Transverse colon (tissue), 4 donors: ENCODE results near the gene EPGN. TPM values are rescaled to one million over a fixed set of nuclear protein-coding genes. Genes with fewer than 3 reads are reported as not detected.
A peak's percentile ranks its signal among the peaks of the same experiment; 100 is the strongest.

ENCODE experiments used
- DNase-seq: peaks from one replicate; pipeline ENCODE4 v3.0.0-alpha.2; 2019
- H3K27ac ChIP-seq, 4 donors: fragments of 200-600 bp; sonication (generic); 2 replicates each; pipeline ENCODE4 v1.5.1; 2016 to 2018; ENCODE audit warnings: inconsistent platforms in 4 of 4
- H3K27me3 ChIP-seq: fragments of 200-600 bp; sonication (generic); 2 replicates; pipeline ENCODE4 v1.5.1; 2017; ENCODE audit warnings: inconsistent platforms
- H3K36me3 ChIP-seq, 4 donors: fragments of 200-600 bp; sonication (generic); 2 replicates each; pipeline ENCODE4 v1.5.1; 2017 to 2019; ENCODE audit warnings: inconsistent platforms in 4 of 4
- H3K4me1 ChIP-seq, 4 donors: fragments of 200-600 bp; sonication (generic); 2 replicates each; pipeline ENCODE4 v1.5.1; 2017 to 2020; ENCODE audit warnings: inconsistent platforms in 4 of 4
- H3K4me3 ChIP-seq, 4 donors: fragments of 200-600 bp; sonication (generic); 1 replicate in 1 of 4; 2 replicates in 3 of 4; pipeline versions ENCODE4 v1.5.1 to v1.6.1; 2017 to 2019; ENCODE audit warnings: inconsistent platforms in 4 of 4
- H3K9me3 ChIP-seq, 2 donors: fragments of 200-600 bp; sonication (generic); 2 replicates each; pipeline ENCODE4 v1.5.1; 2017 to 2019; ENCODE audit warnings: inconsistent platforms in 2 of 2
- CTCF ChIP-seq, 5 experiments: fragments of 200-600 bp in 3 of 5; fragments of 450-650 bp in 2 of 5; sonication (generic) in 3 of 5; IDR thresholded peaks; 1 replicate in 2 of 5; 2 replicates in 3 of 5; pipeline ENCODE4 v1.5.1; 2016 to 2017; ENCODE audit warnings: antibody characterized with exemption in 5 of 5, inconsistent platforms in 3 of 5, mild to moderate bottlenecking in 2 of 5, moderate library complexity in 1 of 5
- EP300 ChIP-seq: sonication (generic); formaldehyde crosslinking; IDR thresholded peaks from one replicate; pipeline ENCODE4 v1.6.1; 2017; ENCODE audit warnings: antibody characterized with exemption, low read depth
- POLR2A ChIP-seq: fragments of 450-650 bp; IDR thresholded peaks from one replicate; pipeline ENCODE4 v1.6.1; 2016; ENCODE audit warnings: antibody characterized with exemption, mild to moderate bottlenecking, moderate library complexity
- POLR2AphosphoS5 ChIP-seq, 3 donors: sonication (generic); formaldehyde crosslinking; IDR thresholded peaks; one replicate each; pipeline ENCODE4 v1.6.1; 2016; ENCODE audit warnings: antibody characterized with exemption in 3 of 3
- WGBS, 2 donors: methylation state at CpG; one replicate each; pipeline ENCODE4 v1.1.5; 2018; ENCODE audit warnings: low coverage in 1 of 2; 5-methylcytosine and 5-hydroxymethylcytosine counted together
- in situ Hi-C, 4 donors: fragments of 200-750 bp; cut with MboI; loops; one replicate each; pipeline versions ENCODE4 v1.15.0 to v1.15.1; 2017; ENCODE audit warnings: low sequenced_read_pairs in 3 of 4, low pct_ligation_motif_present in 1 of 4, low pct_unique_long_range_greater_than_20kb in 1 of 4
- intact Hi-C: fragments of 100-400 bp; cut with DNase I; formaldehyde crosslinking; loops from one replicate; pipeline ENCODE4 v1.15.1; 2023; ENCODE audit warnings: low total_unique reads
- total RNA-seq, 4 donors: library from RNA; depleted of rRNA; stranded (reverse); fragments of >200 nt; gene quantifications; one replicate each; pipeline ENCODE4 v1.1.0, GENCODE V29; 2016

EPGN gene
- total RNA-seq, 4 donors from 2014 or later, result not detected

GRCh38 chr4:74364256-74364651 lies 56.0 kb downstream of the EPGN start:
- no peak overlapping the region for H3K4me3 ChIP-seq
- H3K27me3 ChIP-seq, result peaks cover 14% of the 10 kb centered on the region
- in situ Hi-C loops (no loop called here), intact Hi-C loops (no loop called here)
- no peaks in the 10 kb centered on the region for H3K36me3 ChIP-seq
- H3K27ac ChIP-seq, result no peak overlapping the region
- peaks cover 0 to 38% (median 13%) of the 10 kb centered on the region in 4 donors for H3K4me1 ChIP-seq
- TF ChIP-seq CTCF (IDR thresholded peaks at IDR 0.05) (no peak), POLR2AphosphoS5 (IDR thresholded peaks at IDR 0.05) (no peak), EP300 (no peak), POLR2A (no peak)
- no peak for DNase-seq
- H3K9me3 ChIP-seq, result no peaks in the 10 kb centered on the region
- WGBS, 2 donors, result 54 to 69% methylated on average over 8 of the region's 8 CpGs

- 33 to 80% methylated on average over 2 to 21 of the region's 40 CpGs for WGBS, 2 donors
- TF ChIP-seq POLR2AphosphoS5 (IDR thresholded peaks at IDR 0.05), result peak in 1 of 3 donors; percentile 20
- no peak for TF ChIP-seq CTCF (IDR thresholded peaks at IDR 0.05)
- no peak for TF ChIP-seq EP300
- TF ChIP-seq POLR2A, result no peak
Measured at GRCh38 chr4:74364652-74365491, 56.6 kb downstream of the EPGN start, which contains the start of gene EREG. Gene EREG (plus strand): TSS chr4:74365145. CDS start chr4:74365309, 164 bp downstream.

GRCh38 chr4:74365761-74366160 lies 57.5 kb downstream of the EPGN start:
- Histone ChIP-seq H3K4me1 (peaks cover 0 to 38% (median 13%) of the 10 kb centered on the region in 4 donors), H3K27me3 (peaks cover 14% of the 10 kb centered on the region), H3K4me3 (peak overlapping the region in 3 of 4 donors; percentile 16 to 45 (median 34)), H3K36me3 (no peaks in the 10 kb centered on the region), H3K9me3 (no peaks in the 10 kb centered on the region), H3K27ac (peak overlapping the region in 3 of 4 donors; percentile 9 to 61 (median 55))
- in situ Hi-C loops, result no loop called here
- 22 to 25% methylated on average over 7 to 11 of the region's 11 CpGs for WGBS, 2 donors
- no peak for TF ChIP-seq POLR2AphosphoS5 (IDR thresholded peaks at IDR 0.05)
- TF ChIP-seq EP300, result no peak
- no peak for TF ChIP-seq CTCF (IDR thresholded peaks at IDR 0.05)
- TF ChIP-seq POLR2A, result no peak
- intact Hi-C loops, result no loop called here
- DNase-seq, result peak; percentile 57

More at GRCh38 chr4:74364652-74365491, 56.6 kb downstream of the EPGN start, which contains the start of gene EREG:
- intact Hi-C loops (no loop called here), in situ Hi-C loops (no loop called here)
- peak; percentile 30 for DNase-seq
- Histone ChIP-seq H3K9me3 (no peaks in the 10 kb centered on the region), H3K4me3 (peak within 1 kb of the TSS; percentile 16 to 45 (median 27)), H3K36me3 (no peaks in the 10 kb centered on the region), H3K27ac (peak within 1 kb of the TSS in 3 of 4 donors; percentile 9 to 61 (median 55)), H3K27me3 (peaks cover 14% of the 10 kb centered on the region), H3K4me1 (peaks cover 0 to 38% (median 13%) of the 10 kb centered on the region in 4 donors)

Other genes with a start within 250 kb of the EPGN start
- gene CXCL2, start 209.3 kb upstream of the EPGN start, total RNA-seq, result 10 to 100 TPM in 3 of 4 donors, under 1 TPM in 1; 0.80 to 32.9 (median 17.8) TPM
- 10 to 100 TPM in 3 of 4 donors, 1 to 10 TPM in 1; 7.6 to 18.1 (median 12.7) TPM for gene MTHFD2L, start 150.4 kb upstream of the EPGN start, total RNA-seq
- gene EREG, start 56.7 kb downstream of the EPGN start, total RNA-seq, result 1 to 10 TPM in 3 of 4 donors, not detected in 1; 1.2 to 4.0 (median 4.0) TPM
- gene AREG, start 136.7 kb downstream of the EPGN start, total RNA-seq, result 10 to 100 TPM; 16.4 to 44.2 (median 27.1) TPM